AG08396 (cell line): Measurements from ENCODE around the gene NOL4L.
A peak's percentile ranks its signal among the peaks of the same experiment; 100 is the strongest.

Experiments used
- DNase-seq: peaks from one replicate; pipeline ENCODE4 v3.0.0; 2012; ENCODE audit warnings: low spot score, mixed read lengths

NOL4L gene

GRCh38 chr20:32483351-32484224, 101.5 kb downstream of the NOL4L start:
- peak; percentile 84 for DNase-seq

- peak; percentile 52 for DNase-seq
Measured at GRCh38 chr20:32482442-32483261, 102.5 kb downstream of the NOL4L start.

DNA sequence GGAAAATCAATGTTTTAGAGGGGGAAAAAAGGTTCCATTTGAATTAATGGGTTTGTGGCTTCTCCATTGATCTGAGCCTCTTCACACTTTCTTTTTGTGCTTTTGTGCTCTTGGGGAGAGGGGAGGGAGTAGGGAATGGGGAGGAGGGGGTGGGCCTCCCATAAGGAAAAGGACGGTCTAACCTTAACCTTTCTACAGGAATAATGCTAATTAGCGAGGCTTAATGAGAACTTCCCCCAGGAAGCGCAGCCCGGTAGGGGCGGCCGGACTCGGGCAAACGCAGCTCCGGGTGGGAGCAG, 103.0 kb downstream of the NOL4L start:
- DNase-seq, result no peak

- DNase-seq, result no peak
Measured at GRCh38 chr20:32481311-32482142, 103.6 kb downstream of the NOL4L start.

GRCh38 chr20:32480371-32481241, 104.5 kb downstream of the NOL4L start:
- DNase-seq, result no peak

- no peak for DNase-seq
Measured at GRCh38 chr20:32479697-32480171, 105.4 kb downstream of the NOL4L start.

DNA sequence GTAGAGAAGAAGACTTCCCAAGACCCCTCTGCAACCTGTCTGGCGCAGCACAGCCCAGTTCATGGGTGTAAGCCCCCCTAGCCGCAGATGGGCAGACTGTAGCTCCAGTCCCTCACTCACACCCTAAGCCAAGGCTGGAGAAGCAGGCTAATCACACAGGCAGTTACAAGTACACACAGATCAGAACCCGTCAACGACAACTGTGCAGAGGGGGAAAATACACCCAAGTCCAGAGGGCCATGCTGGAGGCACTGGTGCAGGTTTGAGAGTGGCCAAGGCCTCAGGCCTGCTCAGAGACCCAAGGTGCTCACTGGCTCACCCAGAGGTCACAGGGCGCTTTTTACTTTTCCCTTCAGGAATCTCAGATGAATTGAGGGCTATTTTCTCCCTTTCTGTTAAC, 106.1 kb downstream of the NOL4L start:
- no peak for DNase-seq

DNA sequence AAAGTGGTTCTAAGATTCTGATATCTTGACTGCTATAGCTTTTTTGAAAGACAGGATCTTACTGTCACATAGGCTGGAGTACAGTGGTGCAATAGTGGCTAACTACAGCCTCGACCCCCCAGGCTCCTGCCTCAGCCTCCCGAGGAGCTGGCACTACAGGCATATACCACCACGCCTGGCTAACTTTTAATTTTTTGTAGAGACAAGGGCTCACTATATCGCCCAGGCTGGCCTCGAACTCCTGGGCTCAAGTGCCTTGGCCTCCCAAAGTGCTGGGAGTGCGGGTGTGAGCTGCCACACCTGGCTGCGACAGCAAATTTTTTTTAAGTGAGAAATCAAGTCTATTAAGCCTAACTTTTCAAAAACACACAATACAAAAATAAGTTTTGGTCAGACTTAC, 106.6 kb downstream of the NOL4L start:
- DNase-seq, result no peak

DNA sequence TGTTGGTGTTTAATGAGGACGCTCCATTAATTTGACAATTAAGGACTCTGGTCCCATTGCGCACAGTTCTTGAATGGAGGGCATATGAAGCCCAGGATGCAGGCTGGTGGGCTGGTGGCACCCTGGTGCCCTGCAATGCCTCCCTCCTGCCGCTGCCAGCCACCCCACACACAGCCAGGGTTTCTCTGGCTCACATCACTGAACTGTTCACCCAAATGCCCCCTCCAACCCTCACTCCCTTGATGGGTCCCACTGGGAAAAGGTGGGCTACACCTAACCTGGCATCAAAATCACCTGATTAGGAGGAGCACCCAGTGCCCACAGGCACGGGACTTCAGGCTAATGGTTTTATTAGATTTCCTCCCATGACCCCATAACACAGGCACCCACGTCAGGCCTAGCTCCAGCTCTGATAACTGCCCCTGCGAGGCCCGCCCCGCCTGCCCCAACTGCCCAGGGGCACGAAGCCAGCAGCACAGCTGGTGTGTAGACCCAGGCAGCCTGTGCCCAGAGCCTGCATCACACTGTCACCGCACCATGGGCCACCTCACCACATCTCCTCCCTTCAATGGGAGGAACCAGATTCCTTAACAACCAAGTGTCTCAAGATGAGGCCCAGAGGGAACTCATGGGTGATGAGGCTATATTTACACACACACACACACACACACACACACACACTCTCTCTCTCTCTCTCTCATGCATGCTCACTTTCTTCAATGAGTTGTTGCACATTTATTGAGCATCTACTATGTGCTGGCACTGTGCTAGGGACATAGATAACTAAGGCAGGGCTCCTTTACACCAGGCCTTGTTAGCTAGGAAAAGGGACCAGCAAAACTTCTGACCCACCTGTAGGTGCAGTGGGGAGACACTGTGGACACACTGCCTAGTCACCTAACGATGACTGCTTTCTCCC, 107.3 kb downstream of the NOL4L start:
- no peak for DNase-seq

DNA sequence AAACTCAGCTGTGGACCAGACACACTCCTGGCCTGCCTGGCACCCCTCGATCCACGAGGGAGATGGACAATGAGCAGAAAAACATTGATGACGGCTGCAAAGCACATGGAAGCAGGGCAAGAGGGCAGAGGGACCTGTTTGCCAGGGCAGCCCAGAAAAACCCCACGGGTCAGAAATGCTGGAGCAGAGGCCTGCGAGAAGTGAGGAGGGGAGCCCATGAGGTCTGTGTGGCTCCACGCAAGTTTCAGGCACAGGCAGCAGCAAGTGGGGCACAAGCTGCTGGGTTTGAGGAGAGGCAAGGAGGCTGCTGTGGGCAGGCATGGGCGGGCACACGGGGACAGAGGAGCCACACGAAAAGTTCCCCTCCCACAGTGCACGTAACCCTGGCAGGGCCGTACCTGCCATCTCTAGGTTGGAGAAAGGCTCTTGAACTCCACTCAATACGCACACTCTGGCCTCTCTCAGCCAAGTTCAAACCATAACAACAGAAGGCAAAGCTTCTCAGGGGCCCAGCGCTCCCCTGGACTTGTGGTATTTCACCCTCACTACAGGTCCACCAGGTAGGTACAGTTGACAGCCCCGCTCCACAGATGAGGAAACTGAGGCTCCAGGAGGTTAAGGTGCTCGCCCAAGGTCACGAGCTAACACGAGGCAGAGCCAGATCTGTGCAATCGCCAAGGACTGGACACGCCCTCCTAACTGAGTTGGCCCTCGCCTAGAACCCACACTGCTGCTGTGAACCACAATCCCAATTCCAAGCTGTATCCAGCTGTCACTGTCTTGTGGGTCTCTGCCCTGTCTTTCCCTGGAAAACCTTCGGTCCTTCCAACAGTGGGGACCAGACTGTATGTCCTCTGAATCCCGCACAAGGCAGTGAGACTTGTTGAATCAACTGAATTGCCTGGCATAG, 108.2 kb downstream of the NOL4L start:
- DNase-seq, result no peak

GRCh38 chr20:32474967-32475811, 109.9 kb downstream of the NOL4L start:
- peak; percentile 99 for DNase-seq

DNA sequence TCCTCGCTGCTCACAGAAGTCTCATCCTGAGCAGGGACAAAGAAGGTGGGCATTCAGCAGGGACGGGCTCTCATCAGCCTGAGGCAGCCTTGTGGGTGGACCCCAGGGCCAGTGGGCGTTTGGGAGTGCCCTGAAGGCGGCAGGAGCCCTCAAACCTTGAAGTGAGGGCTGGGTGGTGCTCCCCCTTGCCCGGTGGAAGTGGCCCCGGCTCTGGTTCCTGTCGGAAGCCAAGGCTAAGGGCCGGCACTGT, 110.5 kb downstream of the NOL4L start:
- no peak for DNase-seq

GRCh38 chr20:32474009-32474716, 111.0 kb downstream of the NOL4L start:
- DNase-seq, result no peak

- no peak for DNase-seq
Measured at GRCh38 chr20:32473231-32474008, 111.7 kb downstream of the NOL4L start.

- DNase-seq, result no peak
Measured at GRCh38 chr20:32472581-32473207, 112.4 kb downstream of the NOL4L start.

DNA sequence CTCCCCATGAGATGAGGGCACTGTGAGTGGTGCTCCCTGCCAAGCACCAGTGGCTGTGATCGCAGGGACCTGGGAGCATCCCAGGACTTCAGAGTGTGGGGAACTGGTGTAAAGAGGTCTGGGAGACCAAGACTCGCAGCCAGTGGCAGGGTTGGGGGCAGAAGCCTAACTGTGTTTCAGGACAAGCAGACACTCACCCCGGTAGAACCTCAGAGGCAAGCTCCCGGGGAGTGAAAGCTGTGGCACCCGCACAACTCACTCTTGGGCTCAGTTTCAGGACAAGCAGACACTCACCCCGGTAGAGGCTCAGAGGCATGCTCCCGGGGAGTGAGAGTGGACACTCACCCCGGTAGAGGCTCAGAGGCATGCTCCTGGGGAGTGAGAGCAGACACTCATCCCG, 114.2 kb downstream of the NOL4L start:
- DNase-seq, result no peak
